AG08396 (cell line): ENCODE results near the gene ITGAE.
"Not testable (repeated sequence)": the region's sequence is repeated elsewhere in the genome, so short reads cannot be mapped to it uniquely, and the experiment has no call there.

Experiments used
- DNase-seq: peaks from one replicate; pipeline ENCODE4 v3.0.0; 2012; ENCODE audit warnings: low spot score, mixed read lengths

Gene ITGAE

GRCh38 chr17:3800362-3801271 lies at the start of gene ITGAE:
Gene ITGAE (minus strand): TSS chr17:3801188. CDS start chr17:3801144, 44 bp downstream.
- DNase-seq = no peak

- DNase-seq = no peak
These were observed 47.3 kb upstream of the ITGAE start for GRCh38 chr17:3848229-3848835.

DNA sequence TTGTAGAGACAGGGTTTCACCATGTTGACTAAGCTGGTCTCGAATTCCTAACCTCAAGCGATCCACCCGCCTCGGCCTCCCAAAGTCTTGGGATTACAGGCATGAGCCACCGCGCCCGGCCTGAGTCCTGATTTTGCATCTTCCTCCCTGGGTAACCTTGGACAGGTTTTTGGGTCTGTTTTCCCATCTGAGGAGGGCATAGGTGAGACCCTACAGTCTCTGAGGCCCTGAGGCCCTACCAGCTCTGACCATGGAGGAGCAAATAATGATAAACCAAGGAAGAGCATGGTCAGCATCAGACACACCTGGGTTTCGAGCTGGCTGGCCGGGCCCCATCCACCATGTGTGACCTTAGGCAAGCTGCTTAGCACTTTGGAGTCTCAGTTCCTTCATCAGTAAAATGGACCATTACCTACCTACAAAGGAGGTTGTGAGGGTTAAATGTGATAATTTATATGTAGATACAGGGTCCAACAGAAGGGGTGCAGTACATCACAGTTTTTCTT lies 46.2 kb upstream of the ITGAE start:
- DNase-seq = no peak

DNA sequence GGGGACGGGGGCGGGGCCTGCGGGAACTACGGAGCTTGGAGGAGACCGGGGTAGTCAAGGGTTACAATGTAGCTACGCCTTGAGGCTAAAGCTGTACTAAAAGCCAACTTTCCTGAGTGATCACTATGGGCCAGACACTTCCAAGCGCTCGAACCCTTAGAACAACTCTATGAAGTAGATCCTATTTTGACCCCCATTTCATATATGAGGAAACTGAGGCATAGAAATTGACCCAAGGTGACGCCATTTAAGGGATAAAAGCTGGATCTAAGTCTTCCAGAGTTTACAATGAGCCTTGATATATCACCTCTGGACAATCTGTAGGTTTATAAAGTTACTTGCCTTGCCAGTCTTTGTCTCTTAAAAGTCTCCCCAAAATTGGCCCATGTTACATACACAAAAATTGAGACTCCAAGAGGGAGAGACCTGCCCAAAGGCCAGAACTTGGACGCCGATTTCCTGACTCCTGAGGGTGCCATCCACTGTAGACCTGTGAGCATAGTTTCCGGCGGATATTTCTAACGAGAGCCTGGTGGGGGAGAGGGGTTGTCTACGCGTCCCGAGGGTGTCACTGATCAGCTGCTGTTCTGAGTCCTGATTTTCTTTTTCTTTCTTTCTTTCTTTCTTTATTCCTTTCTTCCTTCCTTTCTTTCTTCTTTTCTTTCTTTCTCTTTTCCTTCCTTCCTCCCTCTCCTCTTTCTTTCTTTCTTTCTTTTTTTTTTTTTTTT lies 45.6 kb upstream of the ITGAE start:
- no peak for DNase-seq

GRCh38 chr17:3845621-3846436 lies 44.8 kb upstream of the ITGAE start, which contains the start of gene NCBP3:
Gene NCBP3 (minus strand): TSS chr17:3846246. CDS start chr17:3846223, 23 bp downstream.
- DNase-seq = peak; percentile 98

DNA sequence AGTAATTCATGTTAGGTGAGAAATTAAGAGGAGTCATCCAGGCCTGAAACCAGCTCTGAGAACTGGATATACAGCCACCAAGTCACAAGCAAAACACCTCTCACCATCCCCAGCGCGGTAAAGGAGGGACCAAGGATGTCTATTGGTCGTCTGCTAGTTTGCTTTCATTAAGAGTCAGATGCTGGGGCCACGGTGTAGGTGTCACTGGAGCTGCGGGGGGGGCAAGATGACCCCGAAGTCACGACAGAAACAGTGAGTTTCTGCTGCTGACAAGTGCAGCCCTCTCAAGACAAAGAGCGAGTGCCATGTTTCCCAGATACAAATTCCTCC lies 44.3 kb upstream of the ITGAE start:
- no peak for DNase-seq

DNA sequence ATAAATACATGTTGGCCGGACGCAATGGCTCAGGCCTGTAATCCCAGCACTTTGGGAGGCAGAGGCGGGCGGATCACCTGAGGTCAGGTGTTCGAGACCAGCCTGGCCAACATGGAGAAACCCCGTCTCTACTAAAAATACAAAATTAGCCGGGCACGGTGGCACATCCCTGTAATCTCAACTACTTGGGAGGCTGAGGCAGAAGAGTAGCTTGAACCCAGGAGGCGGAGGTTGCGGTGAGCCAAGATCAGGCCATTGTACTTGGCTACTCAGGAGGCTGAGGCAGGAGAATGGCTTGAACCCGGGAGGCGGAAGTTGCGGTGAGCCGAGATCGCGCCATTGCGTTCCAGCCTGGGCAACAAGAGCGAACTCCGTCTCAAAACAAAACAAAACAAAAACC lies 43.6 kb upstream of the ITGAE start:
- not testable (repeated sequence) for DNase-seq

DNA sequence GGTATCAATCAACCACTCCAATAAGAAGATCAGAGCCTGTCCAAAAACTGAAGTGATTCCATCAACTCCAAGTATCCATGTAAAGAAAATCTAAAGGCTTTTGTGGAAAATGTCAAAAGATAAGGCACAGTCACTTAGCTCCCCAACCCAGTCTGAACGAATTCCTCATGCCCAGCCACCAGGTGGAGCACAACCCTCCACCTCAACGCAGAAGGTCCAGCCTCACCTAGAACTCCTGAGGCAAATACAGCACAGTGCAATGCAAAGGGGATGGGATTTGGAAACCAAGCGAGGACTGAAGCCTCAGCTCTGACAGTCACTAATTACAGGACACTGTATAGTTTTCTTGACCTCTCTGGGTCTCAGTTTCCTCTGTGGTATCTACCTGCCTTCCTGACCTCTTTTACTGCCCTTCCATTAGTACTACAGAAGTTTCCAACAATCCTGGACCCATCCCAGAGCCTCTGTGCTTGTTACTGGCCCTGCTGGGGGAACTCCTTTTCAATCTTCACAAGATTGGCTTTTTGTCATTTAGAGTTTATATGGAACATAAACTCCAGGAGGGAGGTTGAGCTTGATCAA lies 43.0 kb upstream of the ITGAE start:
- DNase-seq = no peak

DNA sequence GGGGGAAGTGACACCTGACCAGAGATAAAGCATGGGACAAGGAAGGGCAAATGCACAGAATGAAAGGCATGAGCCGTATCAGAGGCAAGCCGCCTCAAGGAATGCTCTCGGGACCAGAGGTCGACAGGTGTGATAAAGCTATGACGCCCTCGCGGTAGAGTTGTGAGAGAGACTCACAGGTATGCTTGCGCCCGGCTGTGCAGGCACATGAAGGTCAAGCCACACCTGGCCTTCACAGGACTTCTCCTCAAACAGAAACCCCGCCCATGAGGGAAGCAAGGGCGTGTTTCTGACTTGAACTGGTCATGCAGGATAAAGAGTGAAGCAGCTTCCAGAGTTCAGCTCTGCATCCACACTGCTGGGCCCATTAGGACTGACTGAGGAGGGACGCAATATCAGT lies 37.2 kb upstream of the ITGAE start:
- DNase-seq = no peak

- DNase-seq = no peak
These were observed 35.6 kb upstream of the ITGAE start for GRCh38 chr17:3836551-3836950.

GRCh38 chr17:3835410-3836229 lies 34.6 kb upstream of the ITGAE start:
- no peak for DNase-seq

GRCh38 chr17:3834811-3835210 lies 33.8 kb upstream of the ITGAE start:
- no peak for DNase-seq

GRCh38 chr17:3828852-3829232 lies 27.9 kb upstream of the ITGAE start:
- DNase-seq = no peak

DNA sequence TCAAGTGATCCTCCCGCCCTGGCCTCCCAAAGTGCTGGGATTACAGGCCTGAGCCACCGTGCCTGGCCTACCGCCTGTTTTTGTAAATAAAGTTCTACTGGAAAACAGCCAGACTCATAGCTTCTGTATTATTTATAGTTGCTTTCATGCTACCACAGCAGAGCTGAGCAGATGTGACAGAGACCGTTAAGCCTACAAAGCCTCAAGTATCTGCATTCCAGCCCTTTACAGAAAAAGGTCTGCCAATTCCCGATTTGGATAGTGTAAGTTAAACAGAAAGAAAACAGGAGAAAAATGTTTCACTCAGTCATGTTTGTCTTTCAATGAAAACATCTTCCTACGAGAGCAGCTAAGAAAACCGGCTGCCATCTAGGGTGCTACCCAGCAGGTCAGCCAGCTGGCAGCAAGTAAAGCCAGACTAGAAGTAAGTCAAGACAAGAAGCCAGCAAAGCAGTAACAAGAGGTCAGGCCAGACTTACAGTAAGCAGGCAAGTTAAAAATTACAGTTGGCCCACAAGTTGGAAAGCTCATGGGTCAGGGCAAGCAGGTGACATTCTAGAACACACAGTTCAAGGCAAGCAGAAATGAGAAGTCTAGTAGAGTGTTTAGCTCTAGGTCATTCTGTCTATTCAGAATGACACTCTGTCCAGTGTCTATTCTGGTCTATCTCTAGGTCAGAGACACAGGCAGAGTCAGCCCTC lies 27.3 kb upstream of the ITGAE start:
- peak; percentile 41 for DNase-seq

DNA sequence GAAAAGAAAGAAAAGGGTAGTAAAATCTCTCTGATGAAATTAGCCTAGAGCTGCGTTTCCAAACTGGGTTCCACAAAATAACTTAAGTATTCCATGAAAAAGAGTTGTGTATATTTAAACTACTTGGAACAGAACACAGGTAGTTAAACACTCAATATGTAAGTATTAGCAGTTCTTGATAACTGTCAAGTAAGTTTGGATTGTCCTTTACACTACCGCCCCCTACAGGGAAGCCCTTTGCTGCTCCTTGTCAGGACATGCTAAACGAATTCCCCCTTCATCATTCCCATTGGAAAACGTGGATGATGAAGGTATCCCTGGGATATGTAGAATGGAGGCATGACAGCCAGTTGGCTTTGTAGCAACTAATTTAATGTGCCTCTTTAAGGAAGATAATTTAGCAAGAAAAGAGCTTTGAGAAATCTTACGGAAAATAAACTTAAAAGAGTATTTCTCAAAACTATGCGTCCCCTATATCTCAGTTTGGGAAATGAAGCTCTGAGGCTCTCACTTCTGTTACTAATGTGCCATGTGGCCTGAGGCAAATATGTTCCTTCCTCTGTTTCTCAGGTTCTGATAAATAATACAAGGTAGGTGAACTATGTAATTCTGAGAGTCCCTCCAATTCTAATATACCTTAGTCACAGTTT lies 26.3 kb upstream of the ITGAE start:
- no peak for DNase-seq

- DNase-seq = no peak
These were observed 25.2 kb upstream of the ITGAE start for GRCh38 chr17:3826191-3826590.

DNA sequence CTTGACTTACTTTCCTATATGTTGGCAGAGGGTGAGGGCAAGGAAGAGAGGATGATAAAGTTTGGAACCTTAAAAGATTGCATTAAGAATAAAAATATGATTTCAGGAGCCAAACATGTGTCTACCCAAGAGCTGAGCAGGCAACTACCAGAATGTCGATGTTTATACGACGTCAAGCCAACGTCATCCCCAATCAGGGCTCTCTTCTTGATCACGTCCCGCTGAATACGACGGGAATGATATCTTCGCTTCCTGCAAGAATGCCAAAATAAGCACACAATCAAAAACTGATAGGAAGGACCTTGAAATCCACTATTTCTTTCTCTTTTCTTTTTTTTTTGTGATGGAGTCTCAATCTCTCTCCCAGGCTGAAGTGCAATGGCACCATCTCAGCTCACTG lies 20.1 kb upstream of the ITGAE start:
- no peak for DNase-seq

DNA sequence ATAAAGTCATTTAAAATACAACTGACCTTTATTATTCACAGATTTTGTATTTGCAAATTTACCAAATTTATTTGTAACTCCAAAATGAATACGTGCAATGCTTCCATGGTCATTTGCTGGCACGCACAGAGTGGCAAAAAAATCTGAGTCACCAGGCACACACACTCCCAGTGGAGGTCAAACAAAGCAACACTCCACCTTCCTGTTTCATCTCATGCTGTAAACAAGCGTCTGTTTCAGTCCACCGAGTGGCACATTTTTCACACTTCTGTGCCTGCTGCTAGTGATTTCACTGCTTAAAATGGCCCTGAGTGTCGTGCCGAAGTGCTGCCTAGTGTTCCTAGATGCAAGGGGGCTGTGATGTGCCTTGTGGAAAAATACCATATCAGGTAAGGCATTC lies 17.8 kb upstream of the ITGAE start:
- no peak for DNase-seq

- no peak for DNase-seq
These were observed 17.0 kb upstream of the ITGAE start for GRCh38 chr17:3817851-3818605.
